GM15510 (cell line): ENCODE data around the gene DLG5.

Experiments used
- POLR2A ChIP-seq: IDR thresholded peaks from 3 replicates; pipeline ENCODE4 v1.6.1; 2011; ENCODE audit warnings: borderline replicate concordance; ENCODE audit not compliant: insufficient read length; ENCODE audit errors: extremely low read depth

The DLG5 gene

DNA sequence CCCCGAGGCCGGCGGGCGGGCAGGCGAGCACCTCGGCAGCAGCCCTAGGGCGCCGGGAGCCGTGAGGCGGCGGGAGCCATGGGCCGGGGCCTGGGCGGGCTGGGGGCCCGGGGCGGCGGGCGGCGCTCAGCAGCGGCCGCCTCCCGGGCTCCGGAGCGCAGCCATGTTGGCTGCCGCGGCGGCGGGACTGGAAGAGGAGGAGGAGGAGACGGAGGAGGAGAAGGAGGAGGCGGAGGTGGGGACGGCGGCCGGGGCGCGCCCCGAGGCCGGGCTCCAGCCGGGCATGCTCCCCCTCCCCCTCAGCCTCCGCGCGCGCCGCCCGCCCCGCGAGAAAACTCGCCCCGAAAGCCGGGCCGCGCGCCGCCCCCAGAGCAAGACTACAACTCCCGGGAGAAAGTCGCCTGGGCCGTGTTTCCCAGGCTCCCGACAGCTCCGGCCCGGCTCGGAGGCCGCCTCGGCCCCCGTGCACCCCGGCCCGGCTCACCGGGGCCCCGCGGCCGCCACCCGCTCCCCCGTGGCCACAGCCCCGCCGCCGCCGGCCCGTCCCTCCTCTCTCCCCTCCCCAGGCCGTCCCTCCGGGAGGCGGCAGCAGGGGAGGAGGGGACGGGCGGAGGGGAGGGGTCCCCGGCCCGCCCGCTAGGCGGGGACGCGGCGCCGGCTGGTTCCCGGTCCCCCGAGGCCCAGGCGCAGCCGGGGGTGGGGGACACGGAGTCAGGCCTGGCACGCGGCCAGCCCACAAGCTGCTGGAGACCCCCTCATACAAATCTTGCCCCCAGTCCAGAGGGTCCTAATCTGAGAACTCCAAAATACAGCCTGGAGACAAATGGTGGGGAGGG, at the start of gene DLG5:
TSS of gene DLG5 (minus strand) at position 190 of the 836 bp plus-strand sequence. CDS start 235 bp downstream, outside the sequence.
- TF ChIP-seq POLR2A = no peak

GRCh38 chr10:77975086-77975666, 48.6 kb upstream of the DLG5 start:
- TF ChIP-seq POLR2A = no peak

- TF ChIP-seq POLR2A = no peak
Measured at GRCh38 chr10:77974396-77975074, 48.0 kb upstream of the DLG5 start.

- no peak for TF ChIP-seq POLR2A
Measured at GRCh38 chr10:77973276-77973675, 46.7 kb upstream of the DLG5 start.

DNA sequence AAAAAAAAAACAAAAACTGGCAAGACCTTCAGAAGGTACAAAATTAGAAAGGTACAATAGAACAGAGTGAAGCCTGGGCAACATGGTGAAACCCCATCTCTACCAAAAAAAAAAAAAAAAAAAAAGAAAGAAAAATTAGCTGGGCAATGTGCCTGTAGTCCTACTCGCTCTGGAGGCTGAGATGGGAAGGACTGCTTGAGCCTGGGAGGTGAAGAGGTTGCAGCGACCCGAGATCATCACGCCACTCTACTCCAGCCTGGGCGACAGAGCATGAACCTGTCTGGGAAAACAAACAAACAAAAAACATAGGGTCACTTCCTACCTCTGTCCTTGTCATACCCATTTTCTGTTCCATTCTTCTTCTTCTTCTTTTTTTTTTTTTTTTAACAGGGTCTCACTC, 45.6 kb upstream of the DLG5 start:
- TF ChIP-seq POLR2A = no peak

DNA sequence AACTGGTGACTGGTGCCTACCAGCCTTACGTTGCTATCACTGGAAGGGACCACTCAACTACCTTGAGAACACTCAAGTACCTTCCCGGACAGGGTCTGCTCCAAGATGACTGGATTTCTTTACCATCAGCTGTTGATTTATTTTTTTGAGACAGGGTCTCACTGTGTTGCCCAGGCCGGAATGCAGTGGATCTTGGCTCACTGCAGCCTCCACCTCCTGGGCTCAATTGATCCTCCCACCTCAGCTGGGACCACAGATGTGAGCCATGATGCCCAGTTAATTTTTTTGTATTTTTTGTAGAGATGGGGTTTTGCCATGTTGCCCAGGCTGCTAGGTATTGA, 45.2 kb upstream of the DLG5 start:
- TF ChIP-seq POLR2A = no peak

DNA sequence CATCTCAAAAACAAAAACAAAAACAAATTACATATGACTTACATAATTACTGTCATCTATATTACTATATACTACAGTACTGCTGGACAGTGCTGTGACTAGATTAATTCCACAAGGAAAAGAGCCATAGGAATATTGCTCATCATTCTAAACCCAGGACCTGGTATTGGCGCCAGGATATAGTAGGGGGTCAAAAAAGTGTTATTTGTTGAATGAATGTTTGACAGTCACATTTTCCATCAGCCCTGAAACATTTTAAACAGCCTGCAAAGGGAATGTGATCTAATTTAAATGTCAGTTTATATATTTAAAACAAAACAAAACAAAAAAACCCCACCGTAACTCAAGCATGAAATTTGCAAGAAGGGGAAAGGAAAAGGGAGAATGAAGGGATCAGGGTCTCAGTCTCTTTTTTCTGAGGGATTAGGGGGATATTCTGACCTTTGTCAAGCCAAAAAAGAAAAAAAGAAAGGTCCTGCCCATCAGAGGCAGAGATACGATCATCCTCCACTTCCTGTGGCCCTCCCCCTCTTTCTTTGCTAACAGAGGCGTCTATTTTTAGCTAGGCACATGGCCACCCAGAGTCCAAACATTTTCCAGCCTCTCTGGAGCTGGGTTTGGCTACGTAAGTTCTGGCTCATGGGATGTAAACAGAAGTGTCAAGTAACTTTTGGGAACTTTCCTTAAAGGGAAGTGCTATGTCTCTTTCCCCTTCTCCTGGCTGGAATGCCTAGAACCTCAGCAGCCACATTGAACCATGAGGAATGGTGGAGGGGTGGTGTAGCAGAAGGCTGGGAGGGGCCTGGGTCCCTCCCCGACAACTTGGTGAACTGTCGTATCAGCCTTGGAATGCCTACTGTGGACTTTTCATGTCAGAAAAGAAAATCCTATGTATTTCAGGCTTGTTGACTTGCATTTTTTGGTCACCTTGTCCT, 44.6 kb upstream of the DLG5 start:
- TF ChIP-seq POLR2A = no peak

DNA sequence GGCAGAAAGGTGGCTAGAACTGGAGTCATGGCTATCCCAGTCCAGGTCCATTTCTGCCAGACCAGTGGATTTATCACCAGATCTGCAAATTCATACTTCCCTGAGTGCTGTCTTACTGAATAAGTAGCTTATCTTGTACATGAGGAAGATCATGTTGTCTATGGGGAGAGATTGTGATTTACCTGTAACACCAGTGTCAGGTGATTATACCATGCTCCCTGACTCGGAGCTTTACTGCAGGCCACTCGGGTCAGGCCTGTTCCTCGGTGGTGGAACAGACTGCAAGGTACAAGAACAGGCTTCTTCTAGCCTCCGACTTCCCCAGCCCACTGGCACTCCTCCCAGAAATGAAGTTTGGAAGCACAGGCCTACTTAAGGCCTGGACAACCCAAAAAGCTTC, 42.6 kb upstream of the DLG5 start:
- no peak for TF ChIP-seq POLR2A

DNA sequence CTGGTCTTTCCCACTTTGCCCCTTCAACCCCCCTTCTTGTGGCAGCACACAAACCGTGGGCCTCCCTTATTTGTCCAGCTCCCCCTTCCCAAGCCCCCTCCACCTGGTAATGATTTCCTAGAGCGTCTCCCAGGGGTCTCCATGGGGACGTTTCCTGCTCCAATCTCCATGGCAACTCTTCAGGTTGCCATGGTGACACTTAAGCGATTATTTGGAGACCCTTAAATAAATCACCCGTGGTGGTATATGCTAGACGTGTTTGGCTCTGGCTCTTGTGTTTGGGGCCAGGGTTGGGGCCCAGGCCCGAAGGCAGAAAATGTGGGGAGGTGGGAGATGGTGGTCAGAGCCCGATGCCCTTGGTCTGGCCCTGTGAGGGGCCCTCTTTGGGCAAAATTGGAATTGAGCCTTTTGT, 41.1 kb upstream of the DLG5 start:
- TF ChIP-seq POLR2A = no peak

- TF ChIP-seq POLR2A = no peak
Measured at GRCh38 chr10:77965294-77965693, 38.7 kb upstream of the DLG5 start.

DNA sequence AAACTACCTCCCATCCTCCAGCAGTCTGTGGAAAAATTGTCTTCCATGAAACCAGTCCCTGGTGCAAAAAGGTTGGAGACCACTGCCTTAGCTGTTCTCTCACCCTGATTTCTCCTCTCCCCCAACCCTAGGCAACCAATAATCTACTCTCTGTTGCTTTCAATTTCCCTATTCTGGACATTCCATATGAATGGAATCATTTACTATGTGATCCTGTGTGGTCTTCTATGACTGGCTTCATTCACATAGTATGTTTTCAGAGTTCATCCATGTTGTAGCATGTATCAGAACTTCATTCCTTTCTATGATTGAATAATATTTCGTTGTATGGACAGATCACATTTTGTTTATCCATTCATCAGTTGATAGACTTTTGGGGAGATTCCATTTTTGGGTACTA, 38.3 kb upstream of the DLG5 start:
- TF ChIP-seq POLR2A = no peak

DNA sequence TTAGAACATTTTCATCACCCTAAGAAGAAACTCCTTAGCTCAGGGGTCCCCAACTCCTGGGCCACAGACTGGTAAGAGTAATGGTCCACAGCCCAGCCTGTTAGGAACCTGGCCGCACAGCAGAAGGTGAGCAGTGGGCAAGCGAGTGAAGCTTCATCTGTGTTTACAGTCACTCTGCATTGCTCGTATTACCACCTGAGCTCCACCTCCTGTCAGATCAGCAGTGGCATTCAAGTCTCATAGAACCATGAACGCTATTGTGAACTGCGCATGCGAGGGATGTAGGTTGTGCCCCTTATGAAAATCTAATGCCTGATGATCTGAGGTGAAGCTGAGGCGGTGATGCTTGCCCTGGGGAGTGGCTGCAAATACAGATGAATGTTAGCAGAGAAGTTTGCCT, 37.3 kb upstream of the DLG5 start:
- TF ChIP-seq POLR2A = no peak

GRCh38 chr10:77962350-77963146, 36.0 kb upstream of the DLG5 start:
- no peak for TF ChIP-seq POLR2A

- TF ChIP-seq POLR2A = no peak
Measured at GRCh38 chr10:77961668-77962067, 35.1 kb upstream of the DLG5 start.

- TF ChIP-seq POLR2A = no peak
Measured at GRCh38 chr10:77960829-77961329, 34.3 kb upstream of the DLG5 start.
